GM12878 (cell line): ENCODE results near the gene BDH1. TPM values are rescaled to one million over a fixed set of nuclear protein-coding genes. Genes with fewer than 3 reads are reported as not detected.

Experiments
- ATAC-seq: fragments of 200-7000 bp; cut with Tn5 transposase; 3 replicates; pipeline ENCODE4 v1.9.1; 2020; ENCODE audit warnings: mild to moderate bottlenecking, moderate library complexity
- BruUV-seq: library from RNA; stranded (reverse); fragments of 400-500 nt; replicated peaks from 2 replicates; lab custom pipeline; 2021; lab: Mats Ljungman, UMichigan
- CTCF ChIA-PET: fragments of 300-600 bp; sonication (Branson Sonifier 250); formaldehyde crosslinking; extraction: SDS; loops from one replicate; lab custom pipeline; 2021; ENCODE audit warnings: inconsistent platforms; lab: Yijun Ruan, JAX
- POLR2A ChIA-PET: fragments of 350-600 bp; formaldehyde crosslinking; extraction: SDS; loops from one replicate; lab custom pipeline; 2021; ENCODE audit warnings: inconsistent platforms; lab: Charles Lee
- RAD21 ChIA-PET: fragments of 300-600 bp; sonication (Branson Sonifier 250); formaldehyde crosslinking; loops from one replicate; lab custom pipeline; 2023; ENCODE audit warnings: antibody characterized with exemption; ENCODE audit not compliant: unreplicated experiment; lab: Charles Lee
- SMC1A ChIA-PET: fragments of 300-600 bp; sonication (Branson Sonifier 250); formaldehyde crosslinking; loops from one replicate; lab custom pipeline; 2023; ENCODE audit not compliant: unreplicated experiment, uncharacterized antibody; lab: Charles Lee
- DNase-seq: peaks from one replicate; pipeline ENCODE4 v3.0.0-alpha.2; 2011; ENCODE audit warnings: low read depth, low spot score
- FAIRE-seq: peaks from 3 replicates; lab custom pipeline; 2011; peaks lifted over from hg19 to GRCh38; lab: Jason Lieb, UNC
- H2AFZ ChIP-seq: 2 replicates; pipeline ENCODE4 v1.6.0; 2011; ENCODE audit warnings: low read depth, low read length, control low read depth; ENCODE audit not compliant: control insufficient read depth
- H3K27ac ChIP-seq: 2 replicates; pipeline ENCODE4 v1.5.1; 2011; ENCODE audit warnings: control low read depth; ENCODE audit not compliant: control insufficient read depth, insufficient read depth
- H3K27me3 ChIP-seq, 2 experiments: replicated peaks in 1 of 2; 2 replicates each; pipeline versions ENCODE4 v1.6.0 to v1.6.1; 2011; ENCODE audit warnings: low read length in 1 of 2; ENCODE audit not compliant: control insufficient read depth in 2 of 2, insufficient read depth in 2 of 2
- H3K36me3 ChIP-seq, 2 experiments: 2 replicates each; pipeline ENCODE4 v1.5.1; 2011; ENCODE audit warnings: low read length in 1 of 2; ENCODE audit not compliant: control insufficient read depth in 2 of 2, insufficient read depth in 2 of 2
- H3K4me1 ChIP-seq: 2 replicates; pipeline ENCODE4 v1.6.1; 2011; ENCODE audit warnings: mild to moderate bottlenecking, low read length, moderate library complexity, mixed read lengths; ENCODE audit not compliant: control insufficient read depth, insufficient read depth
- H3K4me2 ChIP-seq: 2 replicates; pipeline ENCODE4 v1.6.0; 2011; ENCODE audit warnings: control low read depth; ENCODE audit not compliant: control insufficient read depth, insufficient read depth
- H3K4me3 ChIP-seq: fragments of 200-600 bp; sonication (generic); 2 replicates; pipeline ENCODE4 v1.5.1; 2016
- H3K79me2 ChIP-seq: 2 replicates; pipeline ENCODE4 v1.6.0; 2011; ENCODE audit warnings: low read length; ENCODE audit not compliant: control insufficient read depth, insufficient read depth
- H3K9ac ChIP-seq: 2 replicates; pipeline ENCODE4 v1.8.0; 2011; ENCODE audit warnings: low read length, control low read depth, mixed read lengths; ENCODE audit not compliant: control insufficient read depth, insufficient read depth
- H3K9me3 ChIP-seq: replicated peaks from 3 replicates; pipeline ENCODE4 v1.5.1; 2011; ENCODE audit warnings: mild to moderate bottlenecking, low read length; ENCODE audit not compliant: control insufficient read depth, insufficient read depth
- H4K20me1 ChIP-seq: 2 replicates; pipeline ENCODE4 v1.6.0; 2011; ENCODE audit not compliant: control insufficient read depth, insufficient read depth
- CBFB ChIP-seq: IDR thresholded peaks from 2 replicates; pipeline ENCODE4 v1.6.1; 2016; ENCODE audit warnings: antibody characterized with exemption, low read depth
- CEBPZ ChIP-seq: fragments of 150-350 bp; IDR thresholded peaks from 2 replicates; pipeline ENCODE4 v1.6.1; 2016; ENCODE audit warnings: low read depth, low read length
- GABPA ChIP-seq: IDR thresholded peaks from 2 replicates; pipeline ENCODE4 v1.6.1; 2014; ENCODE audit warnings: antibody characterized with exemption, low read depth, mild to moderate bottlenecking, inconsistent platforms
- IRF4 ChIP-seq: IDR thresholded peaks from 2 replicates; pipeline ENCODE4 v1.6.1; 2011; ENCODE audit warnings: low read depth, low read length
- MYC ChIP-seq: IDR thresholded peaks from 2 replicates; pipeline ENCODE4 v1.6.1; 2011; ENCODE audit warnings: mild to moderate bottlenecking, low read length, moderate library complexity, inconsistent platforms; ENCODE audit not compliant: insufficient read depth, insufficient replicate concordance, insufficient read length, severe bottlenecking
- NBN ChIP-seq: fragments of 450-650 bp; IDR thresholded peaks from 2 replicates; pipeline ENCODE4 v1.6.1; 2016
- NR2C1 ChIP-seq: fragments of 450-650 bp; IDR thresholded peaks from 2 replicates; pipeline ENCODE4 v1.6.1; 2017; ENCODE audit warnings: antibody characterized with exemption, mild to moderate bottlenecking, moderate library complexity
- RELB ChIP-seq: fragments of 450-650 bp; IDR thresholded peaks from 2 replicates; pipeline ENCODE4 v1.6.1; 2017; ENCODE audit warnings: low read depth, mild to moderate bottlenecking, moderate library complexity
- SREBF1 ChIP-seq: IDR thresholded peaks from 2 replicates; pipeline ENCODE4 v1.6.1; 2012; ENCODE audit warnings: mild to moderate bottlenecking, low read length
- TAF1 ChIP-seq: IDR thresholded peaks from 2 replicates; pipeline ENCODE4 v1.6.1; 2011; ENCODE audit warnings: mild to moderate bottlenecking, low read depth, low read length, borderline replicate concordance
- ZBTB11 ChIP-seq: fragments of 450-650 bp; formaldehyde crosslinking; IDR thresholded peaks from 2 replicates; pipeline ENCODE4 v1.5.0; 2022; ENCODE audit warnings: mild to moderate bottlenecking, missing genetic modification characterization
- WGBS: methylation state at CpG from one replicate; pipeline ENCODE4 v1.1.6; 2016; ENCODE audit warnings: low lambda C conversion rate; ENCODE audit not compliant: insufficient replicate concordance, insufficient coverage; ENCODE audit errors: missing lambda C conversion rate; 5-methylcytosine and 5-hydroxymethylcytosine counted together
- in situ Hi-C: fragments of 300-500 bp; cut with MboI; formaldehyde crosslinking; loops from 9 replicates; pipeline ENCODE4 v1.14.3; 2018; ENCODE audit warnings: mixed read lengths
- intact Hi-C: fragments of 100-400 bp; cut with micrococcal nuclease; formaldehyde crosslinking; loops from one replicate; pipeline ENCODE4 v1.14.2; 2022; ENCODE audit not compliant: unreplicated experiment
- polyA plus RNA-seq, 11 experiments: library from polyadenylated mRNA; depleted of rRNA in 4 of 11; unstranded in 6 of 11; stranded (reverse) in 5 of 11; fragments of >200 nt; fragmentation: Nextera tagmentation in 4 of 11; fragmentation: Illumina TruSeq in 1 of 11; extraction: Ambion mirVana in 4 of 11; extraction: Trizol in 1 of 11; gene quantifications; 1 replicate in 1 of 11; 2 replicates in 10 of 11; pipeline versions ENCODE4 v1.2.1 to v1.2.3, GENCODE V29; 2011 to 2016; ENCODE audit warnings: inconsistent platforms in 2 of 11, missing spikeins in 2 of 11, low read depth in 1 of 11
- total RNA-seq, 4 experiments: library from RNA; depleted of rRNA in 3 of 4; stranded (reverse); fragments of >200 nt in 3 of 4; fragmentation: Illumina TruSeq in 1 of 4; extraction: Trizol in 1 of 4; gene quantifications; 2 replicates each; pipeline versions ENCODE4 v1.2.1 to v1.2.3, GENCODE V29; 2013 to 2021

BDH1 gene
- total and polyA plus RNA-seq, 10 of the 15 experiments (the other 5 are each of a cell fraction or from before 2014, with no cell fraction given), result 11.3 to 84.5 (median 60.3) TPM

GRCh38 chr3:197460002-197460401 lies 95.8 kb downstream of the BDH1 start:
- H3K36me3 ChIP-seq, result no peaks in the 10 kb centered on the region
- no peaks in the 10 kb centered on the region for H3K4me1 ChIP-seq
- no peak overlapping the region for H3K9ac ChIP-seq
- no TSS peak for BruUV-seq
- ChIA-PET POLR2A (no interaction called here), RAD21 (no interaction called here), CTCF (no interaction called here), SMC1A (no interaction called here)
- H3K79me2 ChIP-seq, result no peaks in the 10 kb centered on the region
- WGBS, result 73% methylated on average over 7 of the region's 13 CpGs
- H3K27ac ChIP-seq, result no peak overlapping the region
- no peaks in the 10 kb centered on the region; the same call in 2 of the 3 replicates for H3K9me3 ChIP-seq
- DNase-seq, result no peak
- no peaks in the 10 kb centered on the region; a peak in 1 of 4 replicates for H3K27me3 ChIP-seq
- TF ChIP-seq NBN (no peak), SREBF1 (no peak), MYC (no peak), CEBPZ (no peak), NR2C1 (no peak), GABPA (no peak), IRF4 (no peak), RELB (no peak), ZBTB11 (no peak), TAF1 (no peak), CBFB (no peak)
- no peaks in the 10 kb centered on the region for H4K20me1 ChIP-seq
- H2AFZ ChIP-seq, result no peak overlapping the region
- H3K4me2 ChIP-seq, result no peak overlapping the region
- no peak for ATAC-seq
- intact Hi-C loops (no loop called here), in situ Hi-C loops (no loop called here)
- no peak overlapping the region for H3K4me3 ChIP-seq
- no peak for FAIRE-seq
